Liver (tissue), 9 donors: ENCODE data around the gene GC. TPM values are rescaled to one million over a fixed set of nuclear protein-coding genes. Genes with fewer than 3 reads are reported as not detected.

Experiments used
- DNase-seq: peaks from one replicate; pipeline ENCODE4 v3.0.0-alpha.2; 2017; ENCODE audit warnings: low spot score
- H3K27ac ChIP-seq, 2 donors: one replicate each; pipeline ENCODE4 v1.7.0; 2013; ENCODE audit warnings: inconsistent platforms in 2 of 2, low read length in 2 of 2, control low read depth in 1 of 2, low read depth in 1 of 2, mild to moderate bottlenecking in 1 of 2
- H3K27me3 ChIP-seq, 4 donors: one replicate each; pipeline versions ENCODE4 v1.6.1 to v1.7.0; 2013; ENCODE audit warnings: low read length in 3 of 4, inconsistent platforms in 1 of 4, mild to moderate bottlenecking in 1 of 4, moderate library complexity in 1 of 4; ENCODE audit not compliant: control insufficient read depth in 4 of 4, insufficient read depth in 4 of 4
- H3K36me3 ChIP-seq, 4 donors: one replicate each; pipeline versions ENCODE4 v1.6.1 to v1.7.0; 2013; ENCODE audit warnings: low read length in 3 of 4, mild to moderate bottlenecking in 3 of 4, low read depth in 1 of 4, moderate library complexity in 1 of 4; ENCODE audit not compliant: control insufficient read depth in 4 of 4, insufficient read depth in 3 of 4
- H3K4me1 ChIP-seq, 4 donors: one replicate each; pipeline versions ENCODE4 v1.6.1 to v1.7.0; 2013; ENCODE audit warnings: low read length in 3 of 4, mild to moderate bottlenecking in 3 of 4, moderate library complexity in 1 of 4; ENCODE audit not compliant: control insufficient read depth in 4 of 4, insufficient read depth in 4 of 4
- H3K4me3 ChIP-seq, 3 donors: one replicate each; pipeline versions ENCODE4 v1.6.1 to v1.7.0; 2013; ENCODE audit warnings: low read length in 3 of 3, control low read depth in 1 of 3, low read depth in 1 of 3, mild to moderate bottlenecking in 1 of 3
- H3K9ac ChIP-seq, 2 donors: one replicate each; pipeline ENCODE4 v1.7.0; 2013; ENCODE audit warnings: low read length in 2 of 2, mild to moderate bottlenecking in 2 of 2, moderate library complexity in 2 of 2, control low read depth in 1 of 2, low read depth in 1 of 2
- H3K9me3 ChIP-seq, 4 donors: one replicate each; pipeline versions ENCODE4 v1.6.1 to v1.7.0; 2013; ENCODE audit warnings: low read length in 3 of 4; ENCODE audit not compliant: control insufficient read depth in 4 of 4
- EGR1 ChIP-seq, 2 donors: IDR thresholded peaks; 2 replicates each; pipeline ENCODE4 v1.6.1; 2016 to 2018; ENCODE audit warnings: antibody characterized with exemption in 2 of 2, low read depth in 2 of 2
- FOXA1 ChIP-seq: IDR thresholded peaks from 2 replicates; pipeline ENCODE4 v1.6.1; 2016; ENCODE audit warnings: antibody characterized with exemption
- FOXA2 ChIP-seq: IDR thresholded peaks from 2 replicates; pipeline ENCODE4 v1.6.1; 2016; ENCODE audit warnings: antibody characterized with exemption
- GABPA ChIP-seq, 2 donors: IDR thresholded peaks in 1 of 2; conservative IDR thresholded peaks in 1 of 2; 2 replicates each; pipeline ENCODE4 v1.6.1; 2016; ENCODE audit warnings: antibody characterized with exemption in 2 of 2, mild to moderate bottlenecking in 1 of 2, moderate library complexity in 1 of 2
- HNF4A ChIP-seq, 2 donors: conservative IDR thresholded peaks; 2 replicates each; pipeline ENCODE4 v1.6.1; 2016; ENCODE audit warnings: antibody characterized with exemption in 2 of 2, mild to moderate bottlenecking in 2 of 2
- HNF4G ChIP-seq: IDR thresholded peaks from 2 replicates; pipeline ENCODE4 v1.6.1; 2016; ENCODE audit warnings: antibody characterized with exemption
- JUND ChIP-seq, 2 donors: IDR thresholded peaks; 2 replicates each; pipeline ENCODE4 v1.6.1; 2016; ENCODE audit warnings: antibody characterized with exemption in 2 of 2
- NR2F2 ChIP-seq: IDR thresholded peaks from 2 replicates; pipeline ENCODE4 v1.6.1; 2016; ENCODE audit warnings: antibody characterized with exemption
- RAD21 ChIP-seq, 2 donors: IDR thresholded peaks; 2 replicates each; pipeline ENCODE4 v1.6.1; 2016; ENCODE audit warnings: antibody characterized with exemption in 2 of 2, mild to moderate bottlenecking in 2 of 2
- RXRA ChIP-seq, 2 donors: IDR thresholded peaks; 2 replicates each; pipeline ENCODE4 v1.6.1; 2017 to 2018; ENCODE audit warnings: antibody characterized with exemption in 2 of 2, mild to moderate bottlenecking in 1 of 2
- SP1 ChIP-seq: IDR thresholded peaks from 2 replicates; pipeline ENCODE4 v1.6.1; 2018; ENCODE audit warnings: antibody characterized with exemption, mild to moderate bottlenecking
- TAF1 ChIP-seq: conservative IDR thresholded peaks from 2 replicates; pipeline ENCODE4 v1.6.1; 2016; ENCODE audit warnings: antibody characterized with exemption, mild to moderate bottlenecking
- YY1 ChIP-seq: IDR thresholded peaks from 2 replicates; pipeline ENCODE4 v1.6.1; 2016; ENCODE audit warnings: antibody characterized with exemption, mild to moderate bottlenecking
- polyA plus RNA-seq, 2 donors: library from polyadenylated mRNA; stranded (reverse) in 1 of 2; unstranded in 1 of 2; fragments of 200-250 nt in 1 of 2; fragments of >200 nt in 1 of 2; fragmentation: Nextera tagmentation in 1 of 2; extraction: Ambion mirVana in 1 of 2; gene quantifications; one replicate each; pipeline versions ENCODE4 v1.2.1 to v1.2.3, GENCODE V29; 2013 to 2015
- total RNA-seq, 2 donors: library from RNA; depleted of rRNA; stranded (reverse); fragments of >200 nt; gene quantifications; one replicate each; pipeline ENCODE4 v1.2.3, GENCODE V29; 2014
- TF ChIP-seq, protein P1 (sequence below): IDR thresholded peaks from 2 replicates; pipeline ENCODE4 v1.6.1; 2016; ENCODE audit warnings: antibody characterized with exemption
- TF ChIP-seq, protein P2 (sequence below): fragments of 150-350 bp; IDR thresholded peaks from 2 replicates; pipeline ENCODE4 v1.5.1; 2017; ENCODE audit warnings: improper control_type of control experiment, low read depth, low read length; ENCODE audit not compliant: missing input control
- TF ChIP-seq, protein P3 (sequence below): IDR thresholded peaks from 2 replicates; pipeline ENCODE4 v1.6.1; 2016; ENCODE audit warnings: antibody characterized with exemption
- TF ChIP-seq, protein P4 (sequence below): IDR thresholded peaks from 2 replicates; pipeline ENCODE4 v1.6.1; 2016; ENCODE audit warnings: antibody characterized with exemption
- TF ChIP-seq, protein P5 (sequence below): IDR thresholded peaks from 2 replicates; pipeline ENCODE4 v1.6.1; 2016; ENCODE audit warnings: antibody characterized with exemption, mild to moderate bottlenecking
- donor health status: healthy.
- donor health status: healthy.
- donor health status: healthy.
- donor health status: healthy.
- donor health status: healthy.

GC gene, protein sequence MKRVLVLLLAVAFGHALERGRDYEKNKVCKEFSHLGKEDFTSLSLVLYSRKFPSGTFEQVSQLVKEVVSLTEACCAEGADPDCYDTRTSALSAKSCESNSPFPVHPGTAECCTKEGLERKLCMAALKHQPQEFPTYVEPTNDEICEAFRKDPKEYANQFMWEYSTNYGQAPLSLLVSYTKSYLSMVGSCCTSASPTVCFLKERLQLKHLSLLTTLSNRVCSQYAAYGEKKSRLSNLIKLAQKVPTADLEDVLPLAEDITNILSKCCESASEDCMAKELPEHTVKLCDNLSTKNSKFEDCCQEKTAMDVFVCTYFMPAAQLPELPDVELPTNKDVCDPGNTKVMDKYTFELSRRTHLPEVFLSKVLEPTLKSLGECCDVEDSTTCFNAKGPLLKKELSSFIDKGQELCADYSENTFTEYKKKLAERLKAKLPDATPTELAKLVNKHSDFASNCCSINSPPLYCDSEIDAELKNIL
- total RNA-seq (1,000 to 10,000 TPM; 1,801 to 2,843 TPM), polyA plus RNA-seq (1,000 to 10,000 TPM; 3,030 to 4,674 TPM)

DNA sequence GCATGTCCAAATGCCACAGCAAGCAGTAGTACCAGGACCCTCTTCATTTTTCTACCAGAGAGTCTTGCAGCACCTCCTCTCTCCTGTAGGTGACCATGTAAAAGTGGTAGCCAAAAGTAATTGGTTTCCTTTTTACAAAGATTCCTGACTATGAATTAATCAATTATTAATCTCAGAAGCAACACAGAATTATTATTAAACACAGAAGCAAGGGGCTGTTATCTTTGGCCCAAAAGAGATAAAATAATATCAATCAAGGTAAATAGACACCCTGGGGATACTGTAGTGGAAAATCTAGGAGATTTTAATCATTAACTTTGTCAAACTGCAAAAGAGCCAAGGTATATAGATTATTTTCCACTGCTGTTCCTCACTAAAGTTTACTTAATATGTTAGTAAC is at the start of gene GC:
Gene GC, minus strand, starts transcription at position 108 of the 400 bp plus-strand sequence. Its CDS starts 61 bp downstream, at position 47.
- peak within 1 kb of the TSS; percentile 55 to 98 (median 87) for H3K4me3 ChIP-seq
- peak within 1 kb of the TSS; percentile 95 to 97 for H3K9ac ChIP-seq
- H3K27me3 ChIP-seq: no peaks in the 10 kb centered on the region
- no peaks in the 10 kb centered on the region for H3K9me3 ChIP-seq
- no peaks in the 10 kb centered on the region for H3K36me3 ChIP-seq
- TF ChIP-seq, protein P1, sequence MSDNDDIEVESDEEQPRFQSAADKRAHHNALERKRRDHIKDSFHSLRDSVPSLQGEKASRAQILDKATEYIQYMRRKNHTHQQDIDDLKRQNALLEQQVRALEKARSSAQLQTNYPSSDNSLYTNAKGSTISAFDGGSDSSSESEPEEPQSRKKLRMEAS: peak; percentile 57
- TF ChIP-seq FOXA2 (peak; percentile 71), JUND (IDR thresholded peaks at IDR 0.05) (peak in 1 of 2 donors; percentile 61), SP1 (peak; percentile 81), RAD21 (IDR thresholded peaks at IDR 0.05) (peak; percentile 60 to 71), TAF1 (peak; percentile 99), YY1 (peak; percentile 53), GABPA (IDR thresholded peaks at IDR 0.05 in 1 of 2, conservative IDR thresholded peaks at IDR 0.05 in 1 of 2) (no peak), HNF4A (conservative IDR thresholded peaks at IDR 0.05) (peak; percentile 58 to 78), RXRA (IDR thresholded peaks at IDR 0.05) (peak; percentile 12 to 70), HNF4G (no peak), FOXA1 (peak; percentile 73), NR2F2 (peak; percentile 12), EGR1 (IDR thresholded peaks at IDR 0.05; ENCODE audit: low read depth in 2 of 2) (peak in 1 of 2 donors; percentile 91)
- TF ChIP-seq, protein P2, sequence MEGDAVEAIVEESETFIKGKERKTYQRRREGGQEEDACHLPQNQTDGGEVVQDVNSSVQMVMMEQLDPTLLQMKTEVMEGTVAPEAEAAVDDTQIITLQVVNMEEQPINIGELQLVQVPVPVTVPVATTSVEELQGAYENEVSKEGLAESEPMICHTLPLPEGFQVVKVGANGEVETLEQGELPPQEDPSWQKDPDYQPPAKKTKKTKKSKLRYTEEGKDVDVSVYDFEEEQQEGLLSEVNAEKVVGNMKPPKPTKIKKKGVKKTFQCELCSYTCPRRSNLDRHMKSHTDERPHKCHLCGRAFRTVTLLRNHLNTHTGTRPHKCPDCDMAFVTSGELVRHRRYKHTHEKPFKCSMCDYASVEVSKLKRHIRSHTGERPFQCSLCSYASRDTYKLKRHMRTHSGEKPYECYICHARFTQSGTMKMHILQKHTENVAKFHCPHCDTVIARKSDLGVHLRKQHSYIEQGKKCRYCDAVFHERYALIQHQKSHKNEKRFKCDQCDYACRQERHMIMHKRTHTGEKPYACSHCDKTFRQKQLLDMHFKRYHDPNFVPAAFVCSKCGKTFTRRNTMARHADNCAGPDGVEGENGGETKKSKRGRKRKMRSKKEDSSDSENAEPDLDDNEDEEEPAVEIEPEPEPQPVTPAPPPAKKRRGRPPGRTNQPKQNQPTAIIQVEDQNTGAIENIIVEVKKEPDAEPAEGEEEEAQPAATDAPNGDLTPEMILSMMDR: peak; percentile 48
- TF ChIP-seq, protein P3, sequence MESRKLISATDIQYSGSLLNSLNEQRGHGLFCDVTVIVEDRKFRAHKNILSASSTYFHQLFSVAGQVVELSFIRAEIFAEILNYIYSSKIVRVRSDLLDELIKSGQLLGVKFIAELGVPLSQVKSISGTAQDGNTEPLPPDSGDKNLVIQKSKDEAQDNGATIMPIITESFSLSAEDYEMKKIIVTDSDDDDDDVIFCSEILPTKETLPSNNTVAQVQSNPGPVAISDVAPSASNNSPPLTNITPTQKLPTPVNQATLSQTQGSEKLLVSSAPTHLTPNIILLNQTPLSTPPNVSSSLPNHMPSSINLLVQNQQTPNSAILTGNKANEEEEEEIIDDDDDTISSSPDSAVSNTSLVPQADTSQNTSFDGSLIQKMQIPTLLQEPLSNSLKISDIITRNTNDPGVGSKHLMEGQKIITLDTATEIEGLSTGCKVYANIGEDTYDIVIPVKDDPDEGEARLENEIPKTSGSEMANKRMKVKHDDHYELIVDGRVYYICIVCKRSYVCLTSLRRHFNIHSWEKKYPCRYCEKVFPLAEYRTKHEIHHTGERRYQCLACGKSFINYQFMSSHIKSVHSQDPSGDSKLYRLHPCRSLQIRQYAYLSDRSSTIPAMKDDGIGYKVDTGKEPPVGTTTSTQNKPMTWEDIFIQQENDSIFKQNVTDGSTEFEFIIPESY: peak; percentile 75
- TF ChIP-seq, protein P4, sequence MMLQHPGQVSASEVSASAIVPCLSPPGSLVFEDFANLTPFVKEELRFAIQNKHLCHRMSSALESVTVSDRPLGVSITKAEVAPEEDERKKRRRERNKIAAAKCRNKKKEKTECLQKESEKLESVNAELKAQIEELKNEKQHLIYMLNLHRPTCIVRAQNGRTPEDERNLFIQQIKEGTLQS: no peak
- TF ChIP-seq, protein P5, sequence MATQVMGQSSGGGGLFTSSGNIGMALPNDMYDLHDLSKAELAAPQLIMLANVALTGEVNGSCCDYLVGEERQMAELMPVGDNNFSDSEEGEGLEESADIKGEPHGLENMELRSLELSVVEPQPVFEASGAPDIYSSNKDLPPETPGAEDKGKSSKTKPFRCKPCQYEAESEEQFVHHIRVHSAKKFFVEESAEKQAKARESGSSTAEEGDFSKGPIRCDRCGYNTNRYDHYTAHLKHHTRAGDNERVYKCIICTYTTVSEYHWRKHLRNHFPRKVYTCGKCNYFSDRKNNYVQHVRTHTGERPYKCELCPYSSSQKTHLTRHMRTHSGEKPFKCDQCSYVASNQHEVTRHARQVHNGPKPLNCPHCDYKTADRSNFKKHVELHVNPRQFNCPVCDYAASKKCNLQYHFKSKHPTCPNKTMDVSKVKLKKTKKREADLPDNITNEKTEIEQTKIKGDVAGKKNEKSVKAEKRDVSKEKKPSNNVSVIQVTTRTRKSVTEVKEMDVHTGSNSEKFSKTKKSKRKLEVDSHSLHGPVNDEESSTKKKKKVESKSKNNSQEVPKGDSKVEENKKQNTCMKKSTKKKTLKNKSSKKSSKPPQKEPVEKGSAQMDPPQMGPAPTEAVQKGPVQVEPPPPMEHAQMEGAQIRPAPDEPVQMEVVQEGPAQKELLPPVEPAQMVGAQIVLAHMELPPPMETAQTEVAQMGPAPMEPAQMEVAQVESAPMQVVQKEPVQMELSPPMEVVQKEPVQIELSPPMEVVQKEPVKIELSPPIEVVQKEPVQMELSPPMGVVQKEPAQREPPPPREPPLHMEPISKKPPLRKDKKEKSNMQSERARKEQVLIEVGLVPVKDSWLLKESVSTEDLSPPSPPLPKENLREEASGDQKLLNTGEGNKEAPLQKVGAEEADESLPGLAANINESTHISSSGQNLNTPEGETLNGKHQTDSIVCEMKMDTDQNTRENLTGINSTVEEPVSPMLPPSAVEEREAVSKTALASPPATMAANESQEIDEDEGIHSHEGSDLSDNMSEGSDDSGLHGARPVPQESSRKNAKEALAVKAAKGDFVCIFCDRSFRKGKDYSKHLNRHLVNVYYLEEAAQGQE: peak; percentile 88
- DNase-seq: no peak
- peaks cover 0 to 33% (median 21%) of the 10 kb centered on the region in 4 donors for H3K4me1 ChIP-seq
- peak within 1 kb of the TSS; percentile 79 to 93 for H3K27ac ChIP-seq
